Hair follicular keratinocyte (primary cell): ENCODE measurements around the gene FLRT3. TPM values are rescaled to one million over a fixed set of nuclear protein-coding genes. Genes with fewer than 3 reads are reported as not detected.

ENCODE experiments used
- total RNA-seq: library from RNA; depleted of rRNA; stranded (reverse); fragments of >200 nt; gene quantifications from 2 replicates; pipeline ENCODE4 v1.2.3, GENCODE V29; 2015

Gene FLRT3
- 38.8 and 72.3 TPM in 2 replicates for total RNA-seq

DNA sequence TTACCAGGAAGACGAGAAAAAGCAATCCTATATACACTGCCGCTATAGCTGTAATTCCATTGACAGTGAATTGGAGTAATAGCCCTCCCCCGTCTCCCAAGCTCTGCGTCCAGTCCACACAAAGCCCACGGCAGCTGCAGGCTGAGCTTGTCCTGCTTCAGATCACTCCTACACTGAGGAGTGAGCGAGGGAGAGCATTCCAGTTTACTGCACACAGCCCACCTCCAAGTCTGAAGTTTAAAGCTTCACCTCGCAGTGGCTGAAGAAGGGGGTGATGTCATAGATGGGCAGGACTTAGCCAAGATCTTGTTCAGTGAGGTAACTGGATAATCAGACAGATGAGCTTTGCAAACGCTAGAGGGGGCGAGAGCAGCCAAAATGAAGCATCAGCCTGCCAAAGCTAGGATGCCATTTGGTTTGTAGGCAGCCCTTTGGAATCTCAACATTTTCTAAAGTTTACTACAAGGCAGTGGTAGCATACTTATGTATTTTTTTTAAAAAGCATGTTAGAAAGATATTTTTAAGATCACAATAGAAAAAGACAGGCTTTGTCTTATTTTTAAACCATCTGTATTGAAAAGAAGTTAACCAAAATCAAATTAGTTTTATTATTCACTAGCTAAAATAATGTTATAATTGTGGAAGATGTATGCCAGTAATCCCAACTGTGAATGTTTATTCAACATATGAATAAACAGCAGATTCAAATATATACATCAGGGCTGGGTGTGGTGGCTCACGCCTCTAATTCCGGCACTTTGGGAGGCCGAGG, at the start of gene FLRT3:
FLRT3 (minus strand) TSS at position 213 of the 772 bp plus-strand sequence. CDS start 10,106 bp downstream, outside the sequence.

